ENCODE measurements around the gene SERTAD1.

- TF ChIP-seq CTCF (IDR thresholded peaks at IDR 0.05; ENCODE audit: low read depth, low read length) (no peak), MYC (IDR thresholded peaks at IDR 0.05; ENCODE audit: low read depth, low read length) (no peak), POLR2A (IDR thresholded peaks at IDR 0.05; ENCODE audit: extremely low read depth, insufficient read length) (no peak)
These were observed 6.7 kb downstream of the SERTAD1 start for GRCh38 chr19:40419066-40419612.

Data from NB4 (cell line).